ENCODE measurements around the gene TUBB6.

Gene TUBB6

GRCh38 chr18:12315490-12315889 lies 7.4 kb downstream of the TUBB6 start:
- TF ChIP-seq CTCF (IDR thresholded peaks at IDR 0.05; ENCODE audit: insufficient read depth, low read depth, low read length, missing control alignments) = no peak
- H3K4me3 ChIP-seq (ENCODE audit: low read length) = no peak overlapping the region
- DNase-seq (ENCODE audit: low read depth) = no peak

- H3K4me3 ChIP-seq (ENCODE audit: low read length) = no peak overlapping the region
- no peak for TF ChIP-seq CTCF (IDR thresholded peaks at IDR 0.05; ENCODE audit: insufficient read depth, low read depth, low read length, missing control alignments)
- no peak for DNase-seq (ENCODE audit: low read depth)
Observed at GRCh38 chr18:12315911-12316310, 7.9 kb downstream of the TUBB6 start.

GRCh38 chr18:12317664-12318333 lies 9.8 kb downstream of the TUBB6 start:
- no peak overlapping the region for H3K4me3 ChIP-seq (ENCODE audit: low read length)
- DNase-seq (ENCODE audit: low read depth) = no peak
- TF ChIP-seq CTCF (IDR thresholded peaks at IDR 0.05; ENCODE audit: insufficient read depth, low read depth, low read length, missing control alignments) = no peak

GRCh38 chr18:12318334-12318697 lies 10.3 kb downstream of the TUBB6 start:
- H3K4me3 ChIP-seq (ENCODE audit: low read length) = no peak overlapping the region
- DNase-seq (ENCODE audit: low read depth) = no peak
- no peak for TF ChIP-seq CTCF (IDR thresholded peaks at IDR 0.05; ENCODE audit: insufficient read depth, low read depth, low read length, missing control alignments)

GRCh38 chr18:12318857-12319256 lies 10.8 kb downstream of the TUBB6 start:
- TF ChIP-seq CTCF (IDR thresholded peaks at IDR 0.05; ENCODE audit: insufficient read depth, low read depth, low read length, missing control alignments) = no peak
- DNase-seq (ENCODE audit: low read depth) = no peak
- no peak overlapping the region for H3K4me3 ChIP-seq (ENCODE audit: low read length)

GRCh38 chr18:12321333-12321732 lies 13.3 kb downstream of the TUBB6 start:
- TF ChIP-seq CTCF (IDR thresholded peaks at IDR 0.05; ENCODE audit: insufficient read depth, low read depth, low read length, missing control alignments) = no peak
- H3K4me3 ChIP-seq (ENCODE audit: low read length) = no peak overlapping the region
- no peak for DNase-seq (ENCODE audit: low read depth)
